UCSD-AML1 (cell line): ENCODE data around the gene LMF2.

Experiments
- DNase-seq: peaks from one replicate; lab custom pipeline; 2025; ENCODE audit not compliant: unreplicated experiment; lab: John Stamatoyannopoulos, UW

The LMF2 gene

GRCh38 chr22:50504369-50505211 lies 2.9 kb downstream of the LMF2 start:
- no peak for DNase-seq

GRCh38 chr22:50503475-50504145 lies 3.9 kb downstream of the LMF2 start:
- DNase-seq, result no peak

GRCh38 chr22:50502628-50503474 lies 4.7 kb downstream of the LMF2 start:
- no peak for DNase-seq

GRCh38 chr22:50502096-50502495 lies 5.4 kb downstream of the LMF2 start:
- no peak for DNase-seq

DNA sequence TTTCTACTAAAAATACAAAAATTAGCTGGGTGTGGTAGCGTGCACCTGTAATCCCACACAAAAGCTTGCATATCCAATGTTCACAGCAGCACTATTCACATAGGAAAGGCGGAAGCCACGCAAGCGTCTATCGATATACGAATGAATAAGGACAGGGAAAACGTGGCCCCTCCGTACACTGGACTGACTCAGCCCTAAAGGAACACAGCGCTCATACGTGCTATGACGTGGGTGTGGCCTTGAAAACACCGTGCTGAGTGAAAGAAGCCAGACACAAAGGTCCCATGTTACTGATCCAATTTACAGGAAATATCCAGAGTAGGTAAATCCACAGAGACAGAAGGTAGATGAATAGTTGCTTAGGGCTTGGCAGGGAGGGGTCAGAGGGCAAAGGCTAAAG lies 7.0 kb downstream of the LMF2 start:
- DNase-seq, result no peak

- peak; percentile 64 for DNase-seq
These were observed 9.1 kb downstream of the LMF2 start for GRCh38 chr22:50498322-50498890.

GRCh38 chr22:50497093-50497492 lies 10.4 kb downstream of the LMF2 start:
- no peak for DNase-seq

- peak; percentile 78 for DNase-seq
These were observed 16.8 kb downstream of the LMF2 start for GRCh38 chr22:50490531-50491308.

DNA sequence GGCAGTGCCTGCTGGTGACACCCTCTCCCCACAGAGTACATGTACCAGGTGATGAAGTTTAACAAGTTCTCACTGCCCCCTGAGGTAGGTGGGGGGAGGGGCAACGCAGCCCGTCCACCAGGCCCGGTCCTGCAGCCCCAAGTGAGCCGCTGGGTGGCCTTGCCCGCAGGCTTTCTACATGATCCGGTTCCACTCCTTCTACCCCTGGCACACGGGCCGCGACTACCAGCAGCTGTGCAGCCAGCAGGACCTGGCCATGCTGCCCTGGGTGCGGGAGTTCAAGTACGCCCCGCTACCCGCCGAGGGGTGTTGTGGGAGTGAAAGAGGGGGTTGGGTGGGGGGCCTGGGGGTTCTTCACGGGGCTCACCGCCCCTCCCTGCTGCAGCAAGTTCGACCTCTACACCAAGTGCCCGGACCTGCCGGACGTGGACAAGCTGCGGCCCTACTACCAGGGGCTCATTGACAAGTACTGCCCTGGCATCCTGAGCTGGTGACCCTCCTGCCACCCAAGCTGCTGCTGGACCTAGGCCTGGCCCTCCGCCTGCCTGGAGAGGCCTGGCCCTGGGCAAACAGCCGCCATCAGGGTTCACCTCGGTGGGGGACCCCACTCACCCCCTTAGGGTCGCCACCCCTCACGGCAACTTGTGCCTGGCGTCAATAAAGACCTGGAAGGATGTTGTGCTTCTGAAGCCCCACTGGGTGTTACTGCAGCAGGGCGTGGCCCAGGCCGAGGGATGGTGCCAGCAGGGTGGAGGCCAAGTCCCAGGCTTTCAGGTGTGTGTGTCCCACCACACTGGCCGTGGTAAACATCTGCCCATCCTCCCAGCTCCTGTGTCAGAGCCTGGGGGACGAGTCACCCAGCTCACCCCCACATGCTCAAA lies 17.9 kb downstream of the LMF2 start:
- DNase-seq, result no peak

DNA sequence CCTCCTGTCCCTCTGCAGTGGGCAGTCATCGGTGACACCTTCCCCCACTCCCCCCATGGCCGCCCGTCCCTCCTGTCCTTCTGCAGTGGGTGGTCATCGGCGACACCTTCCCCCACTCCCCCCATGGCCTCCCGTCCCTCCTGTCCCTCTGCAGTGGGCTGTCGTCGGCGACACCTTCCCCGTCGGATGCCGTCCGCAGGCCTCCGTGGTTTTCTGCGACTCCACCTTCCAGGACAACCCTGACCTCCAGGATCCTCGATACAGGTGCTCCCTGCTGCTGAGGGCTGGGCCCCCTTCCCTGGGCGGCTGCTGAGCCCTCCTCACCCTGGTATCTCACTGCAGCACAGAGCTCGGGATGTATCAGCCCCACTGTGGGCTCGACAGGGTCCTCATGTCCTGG lies 18.6 kb downstream of the LMF2 start:
- DNase-seq, result no peak

DNA sequence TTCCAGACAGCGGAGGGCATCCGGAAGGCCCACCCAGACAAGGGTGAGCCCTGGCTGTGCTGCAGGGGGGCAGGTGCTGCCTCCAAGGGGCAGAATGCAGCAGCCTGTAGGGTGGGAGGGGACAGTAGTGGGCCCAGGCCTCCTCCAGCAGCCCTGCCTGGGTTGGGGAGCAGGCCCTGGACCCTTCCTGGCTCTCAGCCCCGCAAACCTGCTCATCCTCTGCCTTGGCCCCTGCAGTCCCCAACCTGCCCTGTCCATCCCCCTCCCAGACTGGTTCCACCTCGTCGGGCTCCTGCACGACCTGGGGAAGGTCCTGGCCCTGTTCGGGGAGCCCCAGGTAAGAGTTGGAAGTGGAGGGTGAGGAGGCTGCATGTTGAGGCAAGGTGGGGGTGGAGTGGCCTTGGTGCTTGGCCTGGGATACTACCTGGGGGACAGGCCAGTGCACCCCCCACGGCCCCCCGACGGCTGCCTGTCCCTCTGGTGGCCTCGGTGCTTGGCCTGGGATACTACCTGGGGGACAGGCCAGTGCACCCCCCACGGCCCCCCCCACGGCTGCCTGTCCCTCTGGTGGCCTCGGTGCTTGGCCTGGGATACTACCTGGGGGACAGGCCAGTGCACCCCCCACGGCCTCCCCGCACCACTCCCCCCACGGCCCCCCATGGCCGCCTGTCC lies 19.4 kb downstream of the LMF2 start:
- no peak for DNase-seq

DNA sequence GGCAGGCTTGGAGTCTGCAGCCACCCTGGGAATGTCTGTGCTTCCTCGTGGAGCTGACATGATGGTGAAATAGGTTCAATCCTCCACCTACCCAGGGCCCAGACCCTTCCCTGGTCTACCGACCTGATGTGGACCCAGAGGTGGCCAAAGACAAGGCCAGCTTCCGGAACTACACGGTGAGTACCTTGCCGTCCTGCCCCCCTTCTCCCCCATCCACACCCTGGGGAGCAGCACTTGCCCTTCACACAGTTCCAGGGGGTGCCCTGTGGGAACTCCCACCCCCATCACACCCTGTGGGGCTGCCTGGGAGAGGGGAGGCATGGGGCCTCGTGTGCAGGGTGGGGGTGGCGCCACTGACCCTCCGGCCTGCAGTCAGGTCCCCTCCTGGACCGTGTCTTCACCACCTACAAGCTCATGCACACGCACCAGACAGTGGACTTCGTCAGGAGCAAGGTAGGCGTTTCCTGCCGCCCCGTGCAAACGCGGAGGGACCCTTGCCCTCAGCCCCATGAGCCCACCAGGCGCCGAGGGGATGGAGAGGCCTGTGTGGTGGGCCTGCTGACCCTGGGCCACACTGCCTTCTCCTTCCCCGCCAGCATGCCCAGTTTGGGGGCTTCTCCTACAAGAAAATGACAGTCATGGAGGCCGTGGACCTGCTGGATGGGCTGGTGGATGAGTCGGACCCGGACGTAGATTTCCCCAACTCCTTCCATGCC lies 20.1 kb downstream of the LMF2 start:
- DNase-seq, result no peak

- no peak for DNase-seq
These were observed 20.8 kb downstream of the LMF2 start, which contains the start of gene MIOX for GRCh38 chr22:50486561-50487289. Gene MIOX, plus strand, starts transcription at chr22:50486859. Its CDS starts 39 bp downstream, at chr22:50486898.

- DNase-seq, result no peak
These were observed 22.0 kb downstream of the LMF2 start for GRCh38 chr22:50485221-50486131.

- no peak for DNase-seq
These were observed 23.3 kb downstream of the LMF2 start for GRCh38 chr22:50483977-50484853.

GRCh38 chr22:50483556-50483955 lies 23.9 kb downstream of the LMF2 start:
- DNase-seq, result no peak
